HUDEP-2 (cell line): ENCODE measurements around the gene MTARC2.

ENCODE experiments used
- DNase-seq, 76 experiments: peaks; one replicate each; lab custom pipeline; 2025; ENCODE audit not compliant: unreplicated experiment in 76 of 76; lab: John Stamatoyannopoulos, UW

The MTARC2 gene

DNA sequence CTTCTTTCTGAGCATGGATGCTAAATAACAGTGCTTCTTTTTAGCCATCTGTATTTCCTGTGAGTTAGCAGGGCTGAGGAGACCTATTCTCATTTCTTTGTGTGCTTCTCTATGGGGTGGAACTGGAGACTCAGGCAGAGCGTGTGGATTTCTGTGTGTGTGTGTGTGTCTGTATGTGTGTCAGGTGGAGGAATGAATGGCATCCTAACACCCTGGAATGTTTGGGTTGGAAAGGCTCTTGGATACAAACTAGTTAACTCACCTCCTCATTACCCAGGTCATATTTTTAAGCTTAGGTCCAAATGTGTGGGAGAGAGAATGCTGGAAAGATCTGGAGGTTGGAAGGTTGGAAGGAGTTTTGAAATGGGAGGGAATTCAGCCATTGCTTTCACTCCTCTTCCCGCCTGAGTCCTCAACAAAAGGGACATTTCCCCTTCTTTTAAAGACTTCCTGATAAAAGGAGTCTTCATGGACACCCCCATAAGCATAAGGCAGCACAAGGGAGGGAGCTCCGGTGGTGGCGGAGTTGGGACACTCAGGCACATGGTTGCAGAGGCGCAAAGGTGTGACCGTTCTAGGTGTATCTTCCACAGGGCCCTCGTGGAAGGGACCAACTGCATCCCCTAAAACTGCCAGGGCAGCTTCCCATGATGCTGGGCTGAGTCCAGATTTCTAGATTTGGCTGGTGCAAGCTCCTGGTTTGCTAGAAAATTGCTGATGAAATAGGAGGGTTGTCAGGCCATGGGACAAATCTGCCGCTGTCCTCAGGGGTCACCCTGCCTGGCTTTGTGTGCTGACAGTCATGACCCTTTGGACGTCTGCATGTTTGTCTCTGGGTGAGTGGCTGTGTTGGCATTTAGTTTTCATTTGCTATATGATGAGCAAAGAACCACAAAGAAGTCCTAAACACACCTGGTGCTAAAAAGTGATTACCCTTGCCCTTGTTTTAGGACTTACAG is 76.2 kb downstream of the MTARC2 start:
- DNase-seq = no peak

- no peak for DNase-seq
Measured at GRCh38 chr1:220825819-220826551, 77.9 kb downstream of the MTARC2 start.

GRCh38 chr1:220826729-220827128 is 78.6 kb downstream of the MTARC2 start:
- no peak for DNase-seq

DNA sequence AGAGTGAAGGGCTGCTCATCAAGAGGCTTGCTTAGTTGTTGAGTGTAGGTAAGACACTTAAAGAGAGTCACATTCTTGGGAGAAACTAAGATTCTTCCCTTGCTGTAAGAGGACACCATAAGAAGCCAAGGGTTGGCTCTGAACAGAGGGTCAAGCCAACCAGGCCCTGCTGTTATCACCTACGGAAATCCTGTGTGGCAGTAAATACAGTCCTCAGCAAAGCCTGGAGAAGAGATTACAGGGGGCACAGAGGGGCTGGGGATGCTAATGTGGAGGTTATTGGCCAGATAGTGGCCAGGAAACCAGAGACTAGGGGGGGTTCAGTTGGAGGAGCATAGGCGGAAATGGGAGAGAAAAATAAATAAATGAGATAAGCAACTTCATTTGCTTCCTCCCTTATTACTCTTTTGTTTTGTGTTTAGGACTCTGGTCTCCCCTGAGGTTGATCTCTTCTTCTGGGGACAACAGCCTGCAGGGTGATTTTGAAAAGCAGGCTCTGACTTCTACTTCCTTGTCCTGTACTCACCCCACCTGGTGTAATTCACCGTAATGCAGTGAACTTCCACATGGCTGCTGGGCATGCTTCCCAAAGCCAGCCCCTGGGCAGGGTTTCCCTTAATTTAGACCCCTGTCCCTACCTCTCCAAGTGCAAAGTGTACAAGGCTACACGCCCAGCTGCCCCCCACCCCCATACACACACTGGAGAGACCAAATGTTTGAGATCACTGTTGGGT is 79.5 kb downstream of the MTARC2 start:
- no peak for DNase-seq

DNA sequence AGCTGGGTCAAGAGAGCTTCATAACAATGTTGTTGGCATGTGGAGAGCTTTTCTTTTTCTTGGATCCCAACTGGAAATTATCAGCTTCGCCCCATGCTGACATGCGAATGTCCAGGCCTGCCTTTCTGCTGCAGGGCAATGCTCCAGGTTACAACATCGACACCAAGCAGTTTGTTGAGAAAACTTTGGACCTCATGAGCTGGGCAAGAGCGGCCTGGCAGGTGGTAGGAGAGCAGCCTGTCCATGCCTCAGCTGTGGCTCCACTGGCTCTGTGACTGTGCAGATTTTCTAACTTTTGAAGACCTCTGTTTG is 80.0 kb downstream of the MTARC2 start:
- DNase-seq = no peak

- DNase-seq = no peak
Measured at GRCh38 chr1:220828950-220829586, 80.9 kb downstream of the MTARC2 start.

DNA sequence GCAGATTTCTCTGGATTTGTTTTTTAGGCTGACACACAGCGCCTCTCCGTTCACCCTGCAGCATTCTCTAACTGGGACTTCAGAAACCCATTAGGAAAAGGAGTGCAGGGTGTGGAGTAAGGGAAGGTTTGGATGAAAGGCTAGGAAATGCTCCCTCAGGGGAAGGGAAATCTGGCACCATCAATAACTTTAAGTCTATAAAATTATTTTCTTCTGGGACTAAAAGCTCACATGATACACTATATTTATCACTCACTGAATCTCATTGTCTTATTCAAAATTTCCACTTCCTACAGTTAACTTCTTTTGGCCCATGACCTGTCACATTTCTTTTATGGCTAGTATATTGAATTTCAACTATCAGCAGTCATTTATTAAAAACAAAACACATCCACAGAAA is 85.3 kb downstream of the MTARC2 start:
- DNase-seq = no peak
